ENCODE results near the gene MRC2. TPM values are rescaled to one million over a fixed set of nuclear protein-coding genes. Genes with fewer than 3 reads are reported as not detected.
"Not testable (repeated sequence)": the region's sequence is repeated elsewhere in the genome, so short reads cannot be mapped to it uniquely, and the experiment has no call there.

The MRC2 gene
- total RNA-seq, 1 donor from 2014 or later = 30.7 TPM

GRCh38 chr17:62601471-62601870 lies 26.0 kb upstream of the MRC2 start:
- DNase-seq (ENCODE audit: low read depth, low spot score) = no peak
- Mint-ChIP-seq H3K4me1 (no peaks in the 10 kb centered on the region), H3K36me3 (ENCODE audit: low read depth) (peaks cover 28% of the 10 kb centered on the region), H3K9me3 (peaks cover 4% of the 10 kb centered on the region), H3K27me3 (ENCODE audit: low read depth) (no peaks in the 10 kb centered on the region), H3K4me3 (no peak overlapping the region), H3K27ac (ENCODE audit: unreplicated experiment) (no peak overlapping the region)
- TF ChIP-seq, protein P1, sequence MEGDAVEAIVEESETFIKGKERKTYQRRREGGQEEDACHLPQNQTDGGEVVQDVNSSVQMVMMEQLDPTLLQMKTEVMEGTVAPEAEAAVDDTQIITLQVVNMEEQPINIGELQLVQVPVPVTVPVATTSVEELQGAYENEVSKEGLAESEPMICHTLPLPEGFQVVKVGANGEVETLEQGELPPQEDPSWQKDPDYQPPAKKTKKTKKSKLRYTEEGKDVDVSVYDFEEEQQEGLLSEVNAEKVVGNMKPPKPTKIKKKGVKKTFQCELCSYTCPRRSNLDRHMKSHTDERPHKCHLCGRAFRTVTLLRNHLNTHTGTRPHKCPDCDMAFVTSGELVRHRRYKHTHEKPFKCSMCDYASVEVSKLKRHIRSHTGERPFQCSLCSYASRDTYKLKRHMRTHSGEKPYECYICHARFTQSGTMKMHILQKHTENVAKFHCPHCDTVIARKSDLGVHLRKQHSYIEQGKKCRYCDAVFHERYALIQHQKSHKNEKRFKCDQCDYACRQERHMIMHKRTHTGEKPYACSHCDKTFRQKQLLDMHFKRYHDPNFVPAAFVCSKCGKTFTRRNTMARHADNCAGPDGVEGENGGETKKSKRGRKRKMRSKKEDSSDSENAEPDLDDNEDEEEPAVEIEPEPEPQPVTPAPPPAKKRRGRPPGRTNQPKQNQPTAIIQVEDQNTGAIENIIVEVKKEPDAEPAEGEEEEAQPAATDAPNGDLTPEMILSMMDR (conservative IDR thresholded peaks at IDR 0.05) = no peak

DNA sequence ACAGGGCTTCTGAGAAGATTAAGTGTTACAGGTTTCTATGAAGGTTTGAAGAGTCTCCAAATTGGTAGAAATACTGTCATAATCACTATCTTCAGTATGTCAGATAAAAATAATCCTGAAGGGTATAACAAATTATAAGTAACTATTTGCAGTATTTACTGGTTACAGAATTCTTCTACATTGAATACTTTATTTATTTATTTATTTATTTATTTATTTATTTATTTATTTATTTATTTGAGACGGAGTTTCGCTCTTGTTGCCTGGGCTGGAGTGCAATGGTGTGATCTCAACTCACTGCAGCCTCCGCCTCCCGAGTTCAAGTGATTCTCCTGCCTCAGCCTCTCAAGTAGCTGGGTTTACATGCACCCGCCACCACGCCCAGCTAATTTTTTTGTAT lies 23.7 kb upstream of the MRC2 start:
- H3K4me3 Mint-ChIP-seq; H3K9me3 Mint-ChIP-seq; DNase-seq (ENCODE audit: low read depth, low spot score); H3K27ac Mint-ChIP-seq (ENCODE audit: unreplicated experiment); H3K4me1 Mint-ChIP-seq; H3K27me3 Mint-ChIP-seq (ENCODE audit: low read depth): not testable (repeated sequence)
- peaks cover 15% of the 10 kb centered on the region for H3K36me3 Mint-ChIP-seq (ENCODE audit: low read depth)

DNA sequence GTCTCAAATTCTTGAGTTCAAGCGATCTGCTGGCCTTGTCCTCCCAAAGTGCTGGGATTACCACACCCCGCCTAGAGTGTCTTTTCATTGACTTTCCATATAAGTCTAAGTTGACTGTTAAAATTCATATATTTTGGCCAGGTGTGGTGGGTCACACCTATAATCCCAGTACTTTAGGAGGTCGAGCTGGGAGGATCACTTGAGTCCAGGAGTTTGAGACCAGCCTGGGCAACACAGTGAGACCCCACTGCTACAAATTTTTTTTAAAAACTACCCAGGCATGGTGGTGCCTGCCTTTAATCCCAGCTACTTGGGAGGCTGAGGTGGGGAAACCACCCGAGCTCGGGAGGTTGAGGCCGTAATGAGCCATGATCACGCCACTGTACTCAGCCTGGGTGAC lies 21.9 kb upstream of the MRC2 start:
- Mint-ChIP-seq H3K36me3 (ENCODE audit: low read depth) (peaks cover 18% of the 10 kb centered on the region), H3K9me3 (no peaks in the 10 kb centered on the region), H3K27me3 (ENCODE audit: low read depth) (no peaks in the 10 kb centered on the region), H3K4me3 (no peak overlapping the region), H3K4me1 (no peaks in the 10 kb centered on the region), H3K27ac (ENCODE audit: unreplicated experiment) (no peak overlapping the region)
- no peak for DNase-seq (ENCODE audit: low read depth, low spot score)
- TF ChIP-seq, protein P1 (conservative IDR thresholded peaks at IDR 0.05) = no peak

- Mint-ChIP-seq H3K4me3 (no peak overlapping the region), H3K9me3 (no peaks in the 10 kb centered on the region), H3K27ac (ENCODE audit: unreplicated experiment) (no peak overlapping the region), H3K27me3 (ENCODE audit: low read depth) (no peaks in the 10 kb centered on the region), H3K4me1 (peaks cover 3% of the 10 kb centered on the region), H3K36me3 (ENCODE audit: low read depth) (peaks cover 21% of the 10 kb centered on the region)
- TF ChIP-seq, protein P1 (conservative IDR thresholded peaks at IDR 0.05) = no peak
- DNase-seq (ENCODE audit: low read depth, low spot score) = no peak
Observed at GRCh38 chr17:62611292-62611691, 16.2 kb upstream of the MRC2 start.

DNA sequence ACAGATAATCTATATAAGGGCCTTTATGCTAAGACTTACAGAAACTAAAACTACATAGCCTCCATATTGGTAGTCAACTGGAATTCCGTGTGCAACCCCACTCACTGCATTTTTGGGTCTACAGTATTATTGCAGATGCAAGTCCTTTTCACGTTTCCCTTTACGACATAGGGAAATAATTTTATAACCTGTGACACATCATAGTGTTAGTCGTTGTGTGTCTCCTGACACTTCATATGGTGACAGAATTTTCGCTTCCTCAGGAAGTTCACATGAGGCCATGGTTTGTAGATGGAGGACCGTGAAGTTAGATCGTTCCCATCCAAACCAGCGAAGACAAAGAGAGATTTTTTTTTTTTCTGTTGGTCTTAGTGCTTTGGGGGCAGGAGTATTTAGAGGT lies 15.7 kb upstream of the MRC2 start:
- no peak for DNase-seq (ENCODE audit: low read depth, low spot score)
- Mint-ChIP-seq H3K4me3 (no peak overlapping the region), H3K4me1 (peaks cover 3% of the 10 kb centered on the region), H3K27me3 (ENCODE audit: low read depth) (no peaks in the 10 kb centered on the region), H3K27ac (ENCODE audit: unreplicated experiment) (no peak overlapping the region), H3K36me3 (ENCODE audit: low read depth) (peaks cover 21% of the 10 kb centered on the region), H3K9me3 (no peaks in the 10 kb centered on the region)
- TF ChIP-seq, protein P1 (conservative IDR thresholded peaks at IDR 0.05) = no peak

GRCh38 chr17:62612289-62612688 lies 15.2 kb upstream of the MRC2 start:
- not testable (repeated sequence) for H3K27ac Mint-ChIP-seq (ENCODE audit: unreplicated experiment); DNase-seq (ENCODE audit: low read depth, low spot score); H3K4me3 Mint-ChIP-seq; H3K27me3 Mint-ChIP-seq (ENCODE audit: low read depth); H3K9me3 Mint-ChIP-seq; H3K4me1 Mint-ChIP-seq
- H3K36me3 Mint-ChIP-seq (ENCODE audit: low read depth) = peaks cover 21% of the 10 kb centered on the region

- Mint-ChIP-seq H3K36me3 (ENCODE audit: low read depth) (peaks cover 16% of the 10 kb centered on the region), H3K4me1 (peaks cover 17% of the 10 kb centered on the region)
- not testable (repeated sequence) for H3K4me3 Mint-ChIP-seq; H3K9me3 Mint-ChIP-seq; H3K27me3 Mint-ChIP-seq (ENCODE audit: low read depth); H3K27ac Mint-ChIP-seq (ENCODE audit: unreplicated experiment); DNase-seq (ENCODE audit: low read depth, low spot score)
Observed at GRCh38 chr17:62613095-62613494, 14.4 kb upstream of the MRC2 start.
